DMS153 (cell line): ENCODE results near the gene MAGEA9B.
A peak's percentile ranks its signal among the peaks of the same experiment; 100 is the strongest.
"Not testable (repeated sequence)": the region's sequence is repeated elsewhere in the genome, so short reads cannot be mapped to it uniquely, and the experiment has no call there.

Source experiments
- DNase-seq: peaks from one replicate; lab custom pipeline; 2025; lab: John Stamatoyannopoulos, UW

Gene MAGEA9B

GRCh38 chrX:149571770-149572169 lies 15.5 kb downstream of the MAGEA9B start:
- no peak for DNase-seq

GRCh38 chrX:149570668-149571067 lies 16.6 kb downstream of the MAGEA9B start:
- DNase-seq = no peak

- DNase-seq = no peak
These were observed 17.5 kb downstream of the MAGEA9B start for GRCh38 chrX:149569770-149570169.

- DNase-seq = no peak
These were observed 18.5 kb downstream of the MAGEA9B start for GRCh38 chrX:149568701-149569296.

- DNase-seq = no peak
These were observed 19.4 kb downstream of the MAGEA9B start for GRCh38 chrX:149567621-149568417.

- no peak for DNase-seq
These were observed 23.9 kb downstream of the MAGEA9B start for GRCh38 chrX:149563359-149563758.

- not testable (repeated sequence) for DNase-seq
These were observed 32.0 kb downstream of the MAGEA9B start for GRCh38 chrX:149555251-149555650.

GRCh38 chrX:149551939-149552248 lies 35.4 kb downstream of the MAGEA9B start:
- DNase-seq = not testable (repeated sequence)

- DNase-seq = not testable (repeated sequence)
These were observed 35.9 kb downstream of the MAGEA9B start for GRCh38 chrX:149551245-149551938.

- not testable (repeated sequence) for DNase-seq
These were observed 36.8 kb downstream of the MAGEA9B start for GRCh38 chrX:149550454-149550853.

GRCh38 chrX:149549701-149550100 lies 37.6 kb downstream of the MAGEA9B start, which contains the start of gene HSFX3:
Gene HSFX3 (minus strand): TSS chrX:149549924. CDS start chrX:149549852, 72 bp downstream.
- not testable (repeated sequence) for DNase-seq

GRCh38 chrX:149547782-149548181 lies 39.5 kb downstream of the MAGEA9B start:
- not testable (repeated sequence) for DNase-seq

GRCh38 chrX:149546962-149547361 lies 40.3 kb downstream of the MAGEA9B start:
- DNase-seq = not testable (repeated sequence)

GRCh38 chrX:149545545-149546543 lies 41.4 kb downstream of the MAGEA9B start:
- DNase-seq = not testable (repeated sequence)

- no peak for DNase-seq
These were observed 45.7 kb downstream of the MAGEA9B start for GRCh38 chrX:149541521-149542047.

GRCh38 chrX:149540621-149541520 lies 46.4 kb downstream of the MAGEA9B start, which contains the start of gene EOLA1:
Gene EOLA1 (plus strand): TSS chrX:149541012. CDS start chrX:149545631, 4,619 bp downstream.
- DNase-seq = peak; percentile 98

GRCh38 chrX:149540131-149540620 lies 47.1 kb downstream of the MAGEA9B start:
- peak; percentile 85 for DNase-seq

GRCh38 chrX:149539283-149540130 lies 47.8 kb downstream of the MAGEA9B start:
- peak; percentile 90 for DNase-seq

GRCh38 chrX:149537474-149537873 lies 49.8 kb downstream of the MAGEA9B start:
- not testable (repeated sequence) for DNase-seq
